H1 (cell line): Measurements from ENCODE around the gene SERINC5. TPM values are rescaled to one million over a fixed set of nuclear protein-coding genes. Genes with fewer than 3 reads are reported as not detected.

Experiments used
- CTCF ChIA-PET: fragments of 300-600 bp; sonication (Branson Sonifier 250); formaldehyde crosslinking; loops from one replicate; lab custom pipeline; 2021; ENCODE audit not compliant: partially characterized antibody; lab: Charles Lee
- POLR2A ChIA-PET: fragments of 300-600 bp; sonication (Branson Sonifier 250); formaldehyde crosslinking; loops from one replicate; lab custom pipeline; 2021; ENCODE audit warnings: inconsistent platforms; ENCODE audit not compliant: partially characterized antibody; lab: Charles Lee
- DNase-seq, 2 experiments: peaks; one replicate each; pipeline versions ENCODE4 v3.0.0 to v3.0.0-alpha.2; 2010 to 2022; ENCODE audit warnings: low spot score in 2 of 2, low read depth in 1 of 2, mixed read lengths in 1 of 2
- FAIRE-seq: peaks from 2 replicates; lab custom pipeline; 2011; peaks lifted over from hg19 to GRCh38; lab: Jason Lieb, UNC
- H2AFZ ChIP-seq: 2 replicates; pipeline ENCODE4 v1.8.1; 2012; ENCODE audit warnings: low read length, inconsistent platforms
- H2AK5ac ChIP-seq: 2 replicates; pipeline ENCODE4 v1.6.1; 2013; ENCODE audit warnings: low read depth, low read length
- H2BK120ac ChIP-seq: replicated peaks from 2 replicates; pipeline ENCODE3; 2013; ENCODE audit warnings: low read depth, low read length, inconsistent platforms
- H2BK12ac ChIP-seq: 2 replicates; pipeline ENCODE4 v1.6.1; 2013; ENCODE audit warnings: low read depth, low read length
- H2BK15ac ChIP-seq: 2 replicates; pipeline ENCODE4 v1.6.1; 2013; ENCODE audit warnings: low read length
- H2BK20ac ChIP-seq: 2 replicates; pipeline ENCODE4 v1.6.1; 2013; ENCODE audit warnings: low read length
- H2BK5ac ChIP-seq: 2 replicates; pipeline ENCODE4 v1.6.1; 2013; ENCODE audit warnings: low read depth, low read length
- H3K14ac ChIP-seq: 2 replicates; pipeline ENCODE4 v1.6.1; 2013; ENCODE audit warnings: inconsistent platforms; ENCODE audit not compliant: insufficient read length
- H3K18ac ChIP-seq: 2 replicates; pipeline ENCODE4 v1.6.1; 2013; ENCODE audit warnings: low read length; ENCODE audit errors: extremely low read depth
- H3K23ac ChIP-seq: 2 replicates; pipeline ENCODE4 v1.6.1; 2013; ENCODE audit warnings: inconsistent platforms; ENCODE audit not compliant: insufficient read length
- H3K23me2 ChIP-seq: 2 replicates; pipeline ENCODE4 v1.6.1; 2013; ENCODE audit warnings: low read depth, low read length
- H3K27ac ChIP-seq: 2 replicates; pipeline ENCODE4 v1.6.1; 2011; ENCODE audit warnings: low read depth, low read length, inconsistent platforms
- H3K27me3 ChIP-seq, 4 experiments: replicated peaks in 1 of 4; 1 replicate in 1 of 4; 2 replicates in 3 of 4; pipeline versions ENCODE4 v1.6.1 to v1.8.1; 2011 to 2013; ENCODE audit warnings: low read length in 3 of 4, mild to moderate bottlenecking in 3 of 4, inconsistent platforms in 2 of 4, mixed read lengths in 2 of 4, moderate library complexity in 1 of 4; ENCODE audit not compliant: control insufficient read depth in 3 of 4, insufficient read depth in 3 of 4; ENCODE audit errors: extremely low read depth in 1 of 4
- H3K36me3 ChIP-seq, 4 experiments: 2 replicates each; pipeline versions ENCODE4 v1.6.1 to v1.8.1; 2011 to 2013; ENCODE audit warnings: mild to moderate bottlenecking in 4 of 4, low read length in 3 of 4, moderate library complexity in 2 of 4, control low read depth in 1 of 4, inconsistent platforms in 1 of 4; ENCODE audit not compliant: insufficient read depth in 4 of 4, control insufficient read depth in 2 of 4
- H3K4ac ChIP-seq: replicated peaks from 2 replicates; pipeline ENCODE3; 2013; ENCODE audit warnings: low read length, low read depth, mixed read lengths, inconsistent platforms; ENCODE audit not compliant: insufficient read length
- H3K4me1 ChIP-seq, 4 experiments: replicated peaks in 1 of 4; 1 replicate in 1 of 4; 2 replicates in 3 of 4; pipeline versions ENCODE4 v1.6.1 to v1.8.1; 2011 to 2013; ENCODE audit warnings: low read length in 3 of 4, inconsistent platforms in 2 of 4, mixed read lengths in 1 of 4; ENCODE audit not compliant: insufficient read depth in 4 of 4, control insufficient read depth in 3 of 4
- H3K4me2 ChIP-seq, 2 experiments: 2 replicates each; pipeline versions ENCODE4 v1.6.1 to v1.8.1; 2011 to 2013; ENCODE audit warnings: low read depth in 2 of 2, low read length in 2 of 2, control low read depth in 1 of 2, inconsistent platforms in 1 of 2, mild to moderate bottlenecking in 1 of 2; ENCODE audit not compliant: insufficient read depth in 1 of 2
- H3K4me3 ChIP-seq, 4 experiments: fragments of 200-600, 300-600 bp in 1 of 4; sonication (generic), shearing (Covaris generic), sonication (Bioruptor Twin) in 1 of 4; 2 replicates each; pipeline versions ENCODE4 v1.5.1 to v1.8.1; 2011 to 2016; ENCODE audit warnings: low read length in 4 of 4, low read depth in 3 of 4, control low read depth in 2 of 4, inconsistent platforms in 2 of 4, mild to moderate bottlenecking in 2 of 4, mixed read lengths in 1 of 4, moderate library complexity in 1 of 4; ENCODE audit not compliant: insufficient read depth in 2 of 4; ENCODE audit errors: extremely low read depth in 1 of 4
- H3K56ac ChIP-seq: replicated peaks from 2 replicates; pipeline ENCODE3; 2013; ENCODE audit warnings: low read depth, mild to moderate bottlenecking, mixed read lengths, low read length, inconsistent platforms; ENCODE audit not compliant: insufficient read length
- H3K79me1 ChIP-seq: 2 replicates; pipeline ENCODE4 v1.6.1; 2013; ENCODE audit warnings: low read depth, low read length, control low read depth
- H3K79me2 ChIP-seq, 2 experiments: 2 replicates each; pipeline versions ENCODE4 v1.6.1 to v1.8.1; 2012 to 2013; ENCODE audit warnings: low read length in 2 of 2, mild to moderate bottlenecking in 2 of 2, inconsistent platforms in 1 of 2; ENCODE audit not compliant: insufficient read depth in 2 of 2, control insufficient read depth in 1 of 2
- H3K9ac ChIP-seq, 4 experiments: replicated peaks in 1 of 4; 1 replicate in 1 of 4; 2 replicates in 3 of 4; pipeline versions ENCODE4 v1.6.1 to v1.8.1; 2011 to 2013; ENCODE audit warnings: low read depth in 3 of 4, low read length in 3 of 4, control low read depth in 2 of 4, mild to moderate bottlenecking in 2 of 4, moderate library complexity in 2 of 4, inconsistent platforms in 1 of 4; ENCODE audit errors: extremely low read depth in 1 of 4
- H3K9me3 ChIP-seq, 2 experiments: 2 replicates each; pipeline versions ENCODE4 v1.6.1 to v1.8.1; 2012 to 2013; ENCODE audit warnings: mild to moderate bottlenecking in 2 of 2, moderate library complexity in 2 of 2, control low read depth in 1 of 2, inconsistent platforms in 1 of 2, low read depth in 1 of 2, low read length in 1 of 2, mixed read lengths in 1 of 2; ENCODE audit not compliant: insufficient read depth in 2 of 2
- H4K20me1 ChIP-seq, 2 experiments: replicated peaks in 1 of 2; 2 replicates each; pipeline versions ENCODE3 to v1.8.1; 2011 to 2013; ENCODE audit warnings: inconsistent platforms in 2 of 2, low read length in 2 of 2, mild to moderate bottlenecking in 1 of 2; ENCODE audit not compliant: insufficient read depth in 2 of 2, control insufficient read depth in 1 of 2
- H4K5ac ChIP-seq: 2 replicates; pipeline ENCODE4 v1.6.1; 2013; ENCODE audit warnings: low read length, low read depth, mixed read lengths, inconsistent platforms; ENCODE audit not compliant: insufficient read length
- H4K8ac ChIP-seq: 2 replicates; pipeline ENCODE4 v1.8.0; 2013; ENCODE audit warnings: mild to moderate bottlenecking, moderate library complexity, low read length, inconsistent platforms; ENCODE audit not compliant: insufficient read depth; ENCODE audit errors: extremely low read depth
- H4K91ac ChIP-seq: replicated peaks from 2 replicates; pipeline ENCODE3; 2013; ENCODE audit warnings: low read length, mixed read lengths, inconsistent platforms; ENCODE audit not compliant: insufficient read length
- GABPA ChIP-seq: IDR thresholded peaks from 2 replicates; pipeline ENCODE4 v1.6.1; 2011; ENCODE audit warnings: mild to moderate bottlenecking, low read length, moderate library complexity, borderline replicate concordance; ENCODE audit not compliant: insufficient read depth
- KDM4A ChIP-seq: IDR thresholded peaks from one replicate; pipeline ENCODE4 v1.7.1; 2012; ENCODE audit warnings: low read depth, mild to moderate bottlenecking, moderate library complexity, low read length, inconsistent platforms; ENCODE audit not compliant: severe bottlenecking
- KDM5A ChIP-seq: fragments of 200-600 bp; IDR thresholded peaks from 2 replicates; pipeline ENCODE4 v1.7.1; 2012; ENCODE audit warnings: mild to moderate bottlenecking, low read length, inconsistent platforms, mixed read lengths
- WGBS, 2 experiments: shearing (Covaris generic) in 1 of 2; methylation state at CpG; one replicate each; pipeline versions ENCODE4 v1.1.6 to v1.1.7; 2013 to 2015; ENCODE audit warnings: low lambda C conversion rate in 2 of 2, mixed read lengths in 2 of 2, inconsistent platforms in 1 of 2, low coverage in 1 of 2, missing lambda C conversion rate in 1 of 2; ENCODE audit not compliant: insufficient replicate concordance in 2 of 2, insufficient coverage in 1 of 2, insufficient read length in 1 of 2; ENCODE audit errors: extremely low coverage in 1 of 2, missing lambda C conversion rate in 1 of 2; 5-methylcytosine and 5-hydroxymethylcytosine counted together
- polyA plus RNA-seq, 7 experiments: library from polyadenylated mRNA; depleted of rRNA in 3 of 7; stranded (reverse) in 5 of 7; unstranded in 2 of 7; fragments of >200 nt in 5 of 7; fragments of 200-250 nt in 2 of 7; gene quantifications; 1 replicate in 5 of 7; 2 replicates in 1 of 7; 4 replicates in 1 of 7; pipeline versions ENCODE4 v1.2.1 to v1.2.3, GENCODE V29; 2011 to 2013; ENCODE audit warnings: missing spikeins in 2 of 7, mixed read lengths in 2 of 7
- total RNA-seq: library from RNA; stranded (reverse); fragmentation: NEBNext Ultra II Directional; extraction: Animal tissue kit (Norgen Biotek cat#: 25700); gene quantifications from 2 replicates; pipeline ENCODE4 v1.2.1, GENCODE V29; 2021

The SERINC5 gene
- total and polyA plus RNA-seq, 2 of the 8 experiments (the other 6 are each of a cell fraction or from before 2014, with no cell fraction given) = 32.2 to 149 TPM

DNA sequence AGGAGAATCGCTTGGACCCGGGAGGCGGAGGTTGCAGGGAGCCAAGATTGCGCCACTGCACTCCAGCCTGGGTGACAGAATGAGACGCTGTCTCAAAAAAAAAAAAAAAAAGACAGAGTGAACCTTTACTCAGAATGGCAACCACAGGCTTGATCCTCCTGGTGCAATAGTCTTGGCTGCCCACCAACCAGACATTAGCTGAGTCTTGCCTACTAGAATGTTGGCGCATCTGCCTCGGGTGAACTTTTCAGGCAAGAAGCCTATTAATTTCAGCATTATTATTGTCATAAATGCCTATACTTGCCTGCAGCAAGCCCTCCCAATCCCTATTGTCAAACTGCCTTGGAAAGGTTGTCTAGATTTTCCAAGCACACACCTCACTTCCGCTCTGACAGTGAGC is 4.2 kb downstream of the SERINC5 start:
- H3K79me2 ChIP-seq = peaks cover 52 to 94% of the 10 kb centered on the region in 2 experiments
- peaks cover 10% of the 10 kb centered on the region; the same call in 1 of the 2 replicates for H3K79me1 ChIP-seq
- no peak overlapping the region for H3K9ac ChIP-seq
- no peak overlapping the region for H3K4ac ChIP-seq
- no peak overlapping the region for H4K91ac ChIP-seq
- H2BK15ac ChIP-seq = 0 out of 2 replicates have a peak overlapping the region, but pooled peaks have one; percentile 21
- H2AK5ac ChIP-seq = 0 out of 2 replicates have a peak overlapping the region, but pooled peaks have one; percentile 42
- ChIA-PET POLR2A (interaction anchor here (1.0 to 1.2 kb wide), 3 partner anchors 14 to 60 kb away, joined by 3 to 4 read pairs (median 4); no protein-coding TSS in a partner anchor), CTCF (interaction anchor here (0.6 kb wide), 1 partner anchor 118 kb away, joined by 3 read pairs; no protein-coding TSS in a partner anchor)
- H3K56ac ChIP-seq = no peak overlapping the region
- H2BK12ac ChIP-seq = no peak overlapping the region
- DNase-seq = no peak
- H3K18ac ChIP-seq = no peak overlapping the region
- no peak for FAIRE-seq
- H2BK5ac ChIP-seq = no peak overlapping the region; the same call in 1 of the 2 replicates
- H3K4me1 ChIP-seq = peaks cover 11 to 42% (median 32%) of the 10 kb centered on the region in 4 experiments
- peaks cover 18% of the 10 kb centered on the region for H3K23me2 ChIP-seq
- no peak overlapping the region for H2BK120ac ChIP-seq
- H3K23ac ChIP-seq = no peak overlapping the region
- no peaks in the 10 kb centered on the region for H3K9me3 ChIP-seq
- H3K4me3 ChIP-seq = no peak overlapping the region
- peaks cover 0 to 4% (median 0%) of the 10 kb centered on the region in 4 experiments; a peak in 1 of 8 replicates for H3K36me3 ChIP-seq
- no peak overlapping the region for H3K27ac ChIP-seq
- no peak overlapping the region for H2AFZ ChIP-seq
- H4K8ac ChIP-seq = no peak overlapping the region
- H3K4me2 ChIP-seq = peak overlapping the region in 1 of 2 experiments; percentile 96; a peak in 1 of 4 replicates
- WGBS, 2 experiments = 99% methylated on average over 6 of the region's 8 CpGs; no CpG with 5 or more reads in 1 of the 2 experiments
- H3K27me3 ChIP-seq = no peaks in the 10 kb centered on the region
- H4K20me1 ChIP-seq = peaks cover 11 to 31% of the 10 kb centered on the region in 2 experiments
- no peak overlapping the region for H4K5ac ChIP-seq
- no peak overlapping the region for H2BK20ac ChIP-seq
- H3K14ac ChIP-seq = no peak overlapping the region
- no peak for TF ChIP-seq KDM5A
- no peak for TF ChIP-seq KDM4A
- no peak for TF ChIP-seq GABPA
